OCI-LY1 (cell line): ENCODE results near the gene BTBD19.

Experiments used
- CTCF ChIP-seq: fragments of 200-600 bp; sonication (generic), shearing (Covaris generic); IDR thresholded peaks from 2 replicates; pipeline ENCODE4 v1.5.1; 2017; ENCODE audit warnings: mild to moderate bottlenecking, antibody characterized with exemption, low read length, moderate library complexity, mixed read lengths
- EZH2 ChIP-seq: fragments of 200-600 bp; sonication (generic), shearing (Covaris generic); IDR thresholded peaks from 2 replicates; pipeline ENCODE4 v1.8.0; 2017; ENCODE audit warnings: borderline replicate concordance, mixed run types, mild to moderate bottlenecking, antibody characterized with exemption, low read length, moderate library complexity, mixed read lengths

DNA sequence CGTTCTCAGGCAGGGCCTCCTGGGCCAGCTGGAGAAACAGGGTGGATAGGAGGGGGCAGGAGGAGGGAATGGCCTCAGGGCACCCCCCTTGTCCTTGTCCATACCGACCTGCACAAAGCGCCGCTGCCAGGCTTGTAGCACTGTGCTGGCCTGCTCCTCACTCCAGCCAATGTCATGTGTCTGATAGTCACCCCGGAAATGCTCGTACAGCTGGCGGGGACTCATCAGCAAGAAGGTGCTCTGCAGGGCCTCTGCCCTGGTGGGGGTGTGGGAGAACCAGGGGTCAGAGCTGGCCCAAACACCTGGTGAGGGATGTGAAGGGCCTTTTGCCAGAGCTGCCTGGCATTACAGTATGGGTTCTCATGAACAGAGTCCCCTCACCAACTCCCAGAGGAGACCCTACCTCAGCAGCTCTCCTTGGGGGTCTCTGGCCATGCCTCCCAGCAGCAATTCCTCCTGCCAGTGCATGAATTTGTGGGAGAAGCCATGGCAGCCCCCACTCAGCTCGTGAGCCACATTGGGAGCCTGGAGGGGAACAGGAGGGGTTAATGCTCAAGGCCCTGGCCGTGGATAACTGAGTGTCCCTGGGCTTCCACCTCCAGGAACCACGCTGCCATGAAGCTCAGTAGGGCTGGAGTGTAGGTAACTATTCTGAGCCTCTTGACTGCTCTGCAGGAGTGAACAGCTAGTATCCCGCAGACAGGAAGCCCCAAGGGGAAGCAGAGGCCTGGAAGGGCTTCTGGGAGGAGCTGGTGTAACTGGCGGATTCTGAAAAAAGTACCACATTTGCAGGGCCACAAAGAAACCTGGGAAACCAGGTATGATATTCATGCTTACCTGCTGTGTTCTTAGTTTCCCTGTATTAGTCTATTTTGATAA lies 21.4 kb downstream of the BTBD19 start:
- TF ChIP-seq CTCF (no peak), EZH2 (no peak)
